Amniotic epithelial cell (primary cell): ENCODE results near the gene FGF11.
"Not testable (repeated sequence)": the region's sequence is repeated elsewhere in the genome, so short reads cannot be mapped to it uniquely, and the experiment has no call there.

Source experiments
- DNase-seq: peaks from one replicate; pipeline ENCODE4 v3.0.0-alpha.2; 2010; ENCODE audit warnings: low read depth

The FGF11 gene

GRCh38 chr17:7462474-7463371 lies 23.4 kb downstream of the FGF11 start:
- no peak for DNase-seq

- DNase-seq, result no peak
Measured at GRCh38 chr17:7463372-7463846, 24.1 kb downstream of the FGF11 start.

GRCh38 chr17:7464081-7464480 lies 24.8 kb downstream of the FGF11 start:
- no peak for DNase-seq

- no peak for DNase-seq
Measured at GRCh38 chr17:7465597-7466275, 26.4 kb downstream of the FGF11 start.

GRCh38 chr17:7466318-7466638 lies 27.0 kb downstream of the FGF11 start:
- no peak for DNase-seq

- peak; percentile 72 for DNase-seq
Measured at GRCh38 chr17:7466639-7467341, 27.5 kb downstream of the FGF11 start.

- no peak for DNase-seq
Measured at GRCh38 chr17:7467498-7467897, 28.2 kb downstream of the FGF11 start.

- DNase-seq, result no peak
Measured at GRCh38 chr17:7468290-7468689, 29.0 kb downstream of the FGF11 start.

- no peak for DNase-seq
Measured at GRCh38 chr17:7468804-7469389, 29.6 kb downstream of the FGF11 start.

- DNase-seq, result not testable (repeated sequence)
Measured at GRCh38 chr17:7469843-7470242, 30.5 kb downstream of the FGF11 start.

GRCh38 chr17:7470457-7470973 lies 31.2 kb downstream of the FGF11 start:
- not testable (repeated sequence) for DNase-seq

GRCh38 chr17:7471729-7472128 lies 32.4 kb downstream of the FGF11 start:
- no peak for DNase-seq

GRCh38 chr17:7474767-7475166 lies 35.5 kb downstream of the FGF11 start:
- not testable (repeated sequence) for DNase-seq

GRCh38 chr17:7475764-7476422 lies 36.6 kb downstream of the FGF11 start:
- peak; percentile 49 for DNase-seq

- peak; percentile 53 for DNase-seq
Measured at GRCh38 chr17:7476494-7476893, 37.2 kb downstream of the FGF11 start.

GRCh38 chr17:7476951-7477350 lies 37.6 kb downstream of the FGF11 start:
- DNase-seq, result no peak

- DNase-seq, result peak; percentile 80
Measured at GRCh38 chr17:7477392-7478275, 38.3 kb downstream of the FGF11 start.

GRCh38 chr17:7478276-7479212 lies 39.2 kb downstream of the FGF11 start:
- DNase-seq, result no peak
